Stimulated activated CD8-positive, alpha-beta memory T cell treated with anti-CD3 and anti-CD28 coated beads, Interleukin-7, amount 100 ng/mL, for 48 hours (primary cell): ENCODE data around the gene SPSB4.
A peak's percentile ranks its signal among the peaks of the same experiment; 100 is the strongest.

Experiments used
- DNase-seq, 2 donors: peaks; one replicate each; pipeline ENCODE4 v3.0.0-alpha.2; 2020; ENCODE audit warnings: low read depth in 1 of 2; ENCODE audit errors: extremely low read depth in 1 of 2

Gene SPSB4

DNA sequence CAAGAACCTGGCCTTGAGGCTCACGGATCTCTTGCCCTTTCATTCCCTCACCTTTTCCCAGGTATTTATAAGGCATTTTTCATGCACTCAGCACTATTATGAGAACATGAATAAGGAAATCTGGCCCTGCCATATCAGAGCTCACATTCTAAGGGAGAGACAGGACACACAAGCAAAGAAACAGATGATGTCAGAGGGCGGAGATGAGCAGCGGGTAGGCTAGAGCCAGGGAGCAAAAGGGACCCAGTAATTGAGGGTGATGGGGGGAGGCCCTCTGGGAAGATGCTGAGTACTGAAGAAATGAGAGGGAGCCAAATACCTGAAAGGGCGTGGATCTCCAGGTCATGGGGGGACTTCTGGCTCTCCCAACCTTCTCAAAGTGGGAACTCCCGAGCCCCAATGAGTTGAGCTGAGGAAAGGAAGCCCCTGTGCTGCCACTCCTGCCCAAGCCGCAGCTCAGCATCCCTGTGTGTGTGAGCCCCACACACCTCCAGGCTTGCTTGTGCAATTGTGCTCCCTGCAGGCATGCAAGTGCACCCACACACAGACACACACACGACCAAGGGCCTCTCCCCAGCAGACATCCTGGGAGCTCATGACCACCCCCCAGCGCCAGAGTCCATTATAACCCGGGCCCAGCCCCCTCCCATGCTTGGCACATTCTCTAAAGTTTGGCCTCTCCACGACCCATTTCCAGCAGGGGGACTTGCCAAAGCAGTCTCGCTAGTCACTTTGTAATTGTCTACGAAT is 99.1 kb downstream of the SPSB4 start:
- DNase-seq, result no peak

DNA sequence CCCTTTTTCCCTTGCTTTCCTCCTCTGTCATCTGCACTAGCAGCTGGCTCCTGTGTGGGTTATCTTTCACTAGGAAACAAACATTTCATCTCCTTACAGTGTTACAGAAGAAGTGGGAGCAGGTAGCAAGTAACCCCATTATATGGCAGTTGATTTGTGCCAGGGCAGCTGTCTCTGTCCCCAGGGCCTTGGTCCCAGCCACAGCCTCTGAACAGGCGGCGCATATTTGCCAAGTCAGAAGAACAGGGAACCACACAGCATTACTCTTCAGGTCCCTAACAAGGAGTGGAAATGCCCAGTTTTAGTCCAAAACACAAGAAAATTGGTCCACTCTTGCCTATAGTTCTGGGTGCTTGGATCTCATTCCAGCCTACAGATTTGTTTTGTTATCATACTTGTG is 99.8 kb downstream of the SPSB4 start:
- no peak for DNase-seq

DNA sequence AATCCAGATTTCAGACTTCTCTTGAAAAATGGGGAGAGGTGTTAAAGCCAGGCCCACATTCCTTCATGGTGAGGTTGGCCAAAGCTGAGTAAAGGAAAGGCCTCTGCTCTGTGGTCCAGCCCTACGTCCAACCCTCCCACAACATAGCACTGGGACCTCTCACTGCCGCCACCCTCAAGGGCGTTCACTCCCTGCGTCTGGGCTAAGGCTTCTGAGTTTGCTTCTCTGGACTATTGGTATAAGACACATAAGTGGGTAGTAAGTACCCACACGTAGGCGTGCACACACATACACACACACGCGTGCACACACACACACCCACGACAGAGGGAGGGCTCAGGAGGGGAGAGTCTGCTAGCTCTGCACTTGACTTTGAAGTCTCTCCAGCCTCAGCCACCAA is 100.3 kb downstream of the SPSB4 start:
- DNase-seq, result no peak

DNA sequence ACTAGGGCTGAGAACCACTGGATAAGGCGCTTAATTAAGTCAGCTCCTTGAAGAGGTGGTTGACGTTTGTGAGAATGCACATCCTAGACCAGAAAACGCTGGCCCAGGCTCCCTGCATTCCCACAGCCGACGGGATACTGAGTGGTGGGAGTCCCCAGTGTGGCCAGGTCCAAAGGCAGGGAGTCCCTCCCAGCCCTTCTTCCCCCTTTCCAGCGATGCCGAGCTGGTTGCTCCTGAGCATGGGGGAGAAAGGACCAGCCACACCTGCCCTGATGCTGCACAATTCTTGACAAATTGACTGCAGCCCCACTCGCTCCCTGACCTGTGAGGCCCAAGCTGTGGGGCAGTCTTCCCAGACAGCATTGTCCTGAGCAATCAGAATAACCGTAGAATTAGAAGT is 101.0 kb downstream of the SPSB4 start:
- no peak for DNase-seq

DNA sequence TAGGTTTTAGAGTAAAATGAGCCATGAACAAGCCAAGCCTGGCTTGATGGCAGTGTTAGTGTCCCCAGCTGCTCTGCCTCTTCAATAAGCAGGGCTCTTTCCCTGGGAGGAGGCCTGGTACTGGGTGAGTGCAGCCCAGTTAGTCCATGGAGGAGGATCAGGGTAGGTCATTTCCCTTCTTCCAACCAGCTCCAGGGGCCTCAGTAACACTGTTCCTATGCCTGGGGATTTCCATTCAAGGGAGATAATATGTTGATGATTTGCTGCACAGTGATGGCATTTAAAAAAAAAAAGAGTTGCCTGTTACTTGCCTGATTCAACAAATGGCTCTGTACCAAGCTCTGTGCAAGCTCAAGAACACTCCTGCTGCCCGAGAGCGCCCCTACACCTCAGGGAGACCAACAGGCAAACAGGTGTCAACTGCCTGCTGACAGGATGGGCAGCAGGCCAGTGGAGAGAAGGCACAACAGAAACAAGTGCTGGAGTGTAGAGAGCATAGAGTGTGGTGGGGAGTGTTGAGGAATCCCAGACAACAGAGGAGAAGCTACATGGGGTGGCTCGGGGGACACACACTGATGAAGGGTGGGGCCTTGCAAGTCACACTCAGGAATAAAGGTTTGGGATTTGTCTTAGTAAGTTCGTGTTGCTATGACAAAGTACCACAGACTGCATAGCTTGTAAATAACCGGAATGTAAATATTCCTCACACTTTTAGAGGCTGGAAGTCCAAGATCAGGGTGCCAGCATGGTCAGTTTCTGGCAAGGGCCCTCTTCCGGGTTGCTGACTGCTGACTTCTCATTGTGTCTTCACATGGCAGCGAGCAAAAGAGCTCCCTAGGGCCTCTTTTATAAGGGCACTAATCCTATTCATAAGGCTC is 101.9 kb downstream of the SPSB4 start:
- DNase-seq, result no peak

DNA sequence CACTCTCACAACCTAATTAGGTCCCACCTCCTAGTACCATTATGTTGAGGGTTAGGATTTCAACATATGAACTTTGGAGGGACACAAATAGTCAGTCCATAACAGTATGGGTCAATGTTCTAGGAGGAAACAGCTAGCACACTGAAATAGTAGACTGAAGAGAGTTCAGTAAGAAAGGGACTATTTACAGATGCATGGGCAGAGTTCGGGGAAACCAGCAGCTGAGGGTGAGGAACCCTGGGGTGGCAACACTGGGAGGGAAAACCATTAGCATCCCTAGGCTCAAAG is 102.5 kb downstream of the SPSB4 start:
- DNase-seq, result no peak

DNA sequence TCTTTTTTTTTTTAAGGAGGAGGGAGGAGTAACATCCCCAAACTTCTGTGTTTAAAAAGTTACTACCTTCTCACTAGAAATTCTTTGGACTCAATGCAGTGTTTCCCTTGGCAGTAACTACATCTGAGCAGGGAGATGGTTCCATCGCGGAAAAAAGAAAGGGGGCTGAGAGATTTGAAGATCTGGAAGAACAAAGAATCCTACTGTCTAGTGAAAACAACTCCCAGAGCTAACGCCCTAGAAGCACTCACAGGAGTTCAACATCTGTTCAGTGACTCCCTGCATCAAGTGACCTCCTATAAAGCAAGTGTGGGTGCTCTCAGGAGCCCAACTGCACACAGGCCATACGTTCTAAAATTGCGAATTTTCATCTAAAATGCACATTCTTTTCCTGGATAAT is 113.7 kb downstream of the SPSB4 start:
- DNase-seq, result no peak

DNA sequence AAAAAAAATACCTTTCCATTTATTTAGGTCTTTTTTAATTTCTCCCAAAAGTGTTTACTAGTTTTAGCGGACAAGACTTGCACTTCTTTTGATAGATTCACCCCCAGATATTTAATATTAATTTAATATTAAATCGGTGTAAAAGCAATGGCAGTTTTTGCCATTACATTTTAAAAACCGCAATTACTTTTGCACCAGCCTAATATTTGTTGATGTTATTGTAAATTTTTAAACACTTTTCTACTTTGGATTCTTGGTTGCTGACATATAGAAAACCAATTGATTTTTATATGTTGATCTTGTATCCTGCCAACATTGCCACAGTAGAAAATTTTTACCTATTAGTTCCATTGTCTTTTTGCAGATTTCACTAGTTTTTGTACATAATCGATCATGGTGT is 116.5 kb downstream of the SPSB4 start:
- no peak for DNase-seq

DNA sequence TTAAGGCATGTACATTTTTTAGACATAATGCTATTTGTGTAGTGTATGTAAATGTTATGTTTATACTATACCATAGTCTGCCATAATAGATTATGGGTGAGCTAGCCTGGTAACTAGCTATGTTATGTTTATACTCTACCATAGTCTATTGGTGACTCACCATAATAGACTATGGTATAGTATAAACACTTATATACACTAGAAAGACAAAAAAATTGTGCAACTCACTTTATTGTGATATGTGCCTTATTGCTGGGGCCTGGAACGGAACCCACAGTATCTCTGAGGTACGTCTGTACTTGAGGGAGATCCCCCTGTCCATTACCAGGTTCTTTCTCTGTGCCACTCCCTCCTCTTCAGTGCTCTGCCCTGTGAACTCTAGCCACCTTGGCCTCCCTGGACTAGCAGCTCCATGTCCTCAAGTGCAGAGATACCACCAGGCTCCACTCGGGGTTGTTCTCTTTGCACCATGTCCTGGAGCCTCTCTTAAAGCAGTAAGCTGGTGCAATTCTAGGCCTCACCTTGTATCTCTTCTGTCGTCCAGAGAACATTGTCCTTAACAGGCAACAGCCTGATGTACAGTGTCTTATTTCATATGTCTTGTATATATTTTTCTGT is 119.6 kb downstream of the SPSB4 start:
- no peak for DNase-seq

DNA sequence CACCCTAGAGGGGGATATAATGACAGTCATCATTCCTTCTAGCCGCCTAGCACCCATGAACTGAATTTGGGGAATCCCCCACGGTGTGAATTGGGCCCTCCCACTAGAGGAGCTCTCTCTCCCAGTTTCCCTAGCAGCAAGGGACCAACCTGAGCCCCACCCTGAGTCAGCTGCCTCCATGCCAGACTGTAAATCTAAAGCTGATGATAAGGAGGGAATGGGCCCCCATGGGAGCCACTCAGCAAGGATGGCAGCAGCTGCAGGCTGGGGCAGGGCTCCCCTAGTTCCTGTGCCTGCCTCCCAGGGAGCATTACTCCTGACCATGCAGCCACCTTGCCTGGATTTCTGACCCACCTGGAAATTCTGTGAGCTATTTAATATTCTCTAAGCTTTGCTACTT is 123.5 kb downstream of the SPSB4 start:
- DNase-seq, result no peak

DNA sequence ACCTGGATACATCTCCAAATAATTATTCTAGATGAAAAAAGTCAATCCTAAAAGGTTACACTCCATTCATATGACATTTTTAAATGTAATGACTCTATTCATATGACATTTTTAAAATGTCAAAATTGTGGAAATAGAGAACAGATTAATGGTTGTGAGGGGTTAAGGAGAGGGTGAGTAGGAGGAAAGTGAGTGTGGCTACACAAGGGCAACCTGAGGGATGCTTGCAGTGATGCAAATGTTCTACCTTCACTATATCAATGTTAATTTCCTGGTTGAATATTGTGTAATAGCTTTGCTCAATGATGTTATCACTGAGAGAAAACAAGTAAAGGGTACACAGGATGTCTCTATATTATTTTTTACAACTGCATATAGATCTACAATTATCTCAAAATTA is 125.6 kb downstream of the SPSB4 start:
- no peak for DNase-seq

DNA sequence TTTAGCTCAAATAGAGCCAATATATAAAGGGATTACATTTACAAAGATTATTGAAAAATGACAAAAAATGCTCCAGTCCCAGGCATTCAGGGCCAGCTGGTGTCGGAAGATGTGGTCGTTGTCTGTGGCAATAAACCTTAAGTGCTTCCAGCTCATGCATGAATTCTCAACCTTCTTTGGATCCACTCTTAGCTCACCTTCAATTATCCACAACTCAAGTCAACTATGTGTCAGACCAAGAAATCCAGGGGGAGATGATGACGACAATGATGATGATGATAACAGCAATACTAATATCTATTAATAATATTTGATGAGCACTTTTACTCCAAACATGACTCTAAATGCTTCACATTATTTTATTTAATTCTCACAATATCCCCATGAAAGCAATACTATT is 126.9 kb downstream of the SPSB4 start:
- no peak for DNase-seq

DNA sequence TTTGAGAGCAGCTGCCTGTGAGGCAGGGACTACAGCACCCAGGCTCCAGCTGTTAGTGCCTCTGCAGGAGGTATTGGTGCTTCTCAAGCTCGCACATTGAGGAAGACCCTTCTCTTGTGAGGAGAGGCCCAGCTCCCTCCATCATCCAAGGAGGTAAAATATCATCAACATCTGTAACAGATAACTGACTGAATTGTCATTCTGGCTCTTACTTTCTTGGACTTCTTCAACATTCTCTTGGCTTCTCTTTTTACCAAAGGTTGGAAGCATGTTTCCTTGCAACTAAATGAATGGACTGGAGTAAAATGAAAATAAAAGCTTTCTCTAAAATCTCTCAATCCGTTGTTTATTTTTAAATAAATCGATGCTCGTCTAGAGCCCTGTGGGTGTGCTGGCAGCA is 127.4 kb downstream of the SPSB4 start:
- no peak for DNase-seq

DNA sequence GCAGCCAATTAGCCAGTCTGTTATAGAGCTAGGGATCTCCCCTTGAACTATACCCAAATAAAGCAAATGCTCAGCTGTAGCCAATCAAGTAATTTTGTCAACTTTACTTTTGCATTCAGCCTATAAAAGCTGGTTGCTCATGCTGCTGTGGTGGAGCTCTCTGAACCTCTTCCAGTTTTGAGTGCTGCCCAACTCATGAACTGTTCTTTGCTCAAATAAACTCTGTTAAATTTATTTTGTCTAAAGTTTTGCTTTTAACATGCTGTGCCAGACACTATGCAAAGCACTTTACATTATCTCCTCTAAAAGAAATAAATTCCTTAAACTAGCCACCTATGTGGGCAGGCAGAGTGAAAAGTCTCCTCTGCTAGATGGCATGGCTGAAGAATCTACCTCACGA is 128.8 kb downstream of the SPSB4 start:
- no peak for DNase-seq

DNA sequence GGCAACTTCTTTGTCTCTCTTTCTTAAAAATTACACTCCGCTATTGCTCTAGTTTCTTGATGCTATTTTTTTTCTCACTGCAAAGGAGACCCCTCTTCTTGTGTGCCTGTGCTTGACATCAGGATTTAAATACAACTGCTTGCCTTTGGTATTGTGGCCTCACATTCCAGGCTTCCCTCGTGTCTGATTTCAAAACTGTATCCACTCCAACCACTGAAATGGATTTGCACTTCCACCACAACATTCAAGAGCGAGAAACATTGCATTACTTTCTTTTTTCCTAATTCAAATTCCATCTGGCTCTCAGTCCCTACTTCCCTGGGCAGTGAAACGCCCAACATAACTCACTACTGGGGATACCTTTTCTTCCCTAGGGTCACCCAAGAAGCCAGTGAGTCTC is 130.0 kb downstream of the SPSB4 start:
- no peak for DNase-seq

DNA sequence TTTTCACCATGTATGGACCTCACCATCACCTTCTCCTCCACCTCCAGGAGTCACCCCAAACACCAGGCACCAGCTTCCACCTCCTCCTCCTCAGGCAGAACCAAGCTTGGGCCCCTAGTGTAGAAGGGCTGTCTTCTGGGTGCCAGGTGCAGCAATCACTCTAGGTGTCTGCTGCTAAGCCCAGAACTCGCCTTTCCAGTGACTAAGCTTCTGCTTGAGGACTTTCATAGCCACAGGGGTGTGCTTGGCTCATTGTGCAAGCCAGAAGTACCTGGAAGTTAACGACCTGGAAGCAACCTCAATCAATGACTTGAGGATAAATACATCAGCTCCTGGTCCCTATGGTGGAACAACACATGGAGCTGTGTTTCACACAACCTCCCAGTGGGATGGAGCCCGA is 130.7 kb downstream of the SPSB4 start:
- no peak for DNase-seq

DNA sequence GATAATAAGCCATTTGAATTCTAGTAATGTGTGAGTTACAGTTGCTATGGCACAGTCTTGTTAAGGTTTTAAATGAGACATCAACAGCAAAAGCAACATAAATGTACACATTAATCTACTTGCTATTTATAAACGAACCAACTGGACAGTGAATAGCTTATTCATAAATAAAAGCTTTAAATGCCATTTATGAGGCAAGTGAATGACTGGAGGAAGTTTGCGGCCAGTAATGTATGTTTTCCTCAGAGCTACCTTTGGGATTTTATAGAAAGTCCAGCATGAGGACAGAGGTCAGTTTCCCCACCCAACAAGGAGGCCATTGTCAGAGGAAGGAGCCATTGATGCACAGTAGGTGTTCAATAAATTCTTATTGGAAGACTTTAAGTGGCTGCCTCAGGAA is 132.5 kb downstream of the SPSB4 start:
- DNase-seq, result no peak

DNA sequence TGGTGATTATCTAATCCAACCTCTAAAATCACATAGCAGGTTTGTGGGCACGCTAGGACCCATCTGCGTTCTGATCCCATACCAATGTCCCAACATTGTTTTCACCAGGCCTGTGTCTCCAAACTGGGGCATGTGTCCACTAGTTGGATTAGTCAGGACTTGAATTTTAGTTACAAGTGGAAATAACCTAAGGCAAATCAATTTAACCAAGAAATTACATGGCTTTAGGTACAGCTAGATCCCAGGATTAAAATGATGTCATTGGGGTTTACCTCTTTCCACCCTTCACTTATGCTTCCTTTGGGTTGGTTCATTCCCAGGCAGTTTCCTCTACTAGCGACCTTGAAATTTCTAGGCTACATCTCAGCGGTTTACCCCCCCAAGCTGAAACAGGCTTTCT is 133.3 kb downstream of the SPSB4 start:
- no peak for DNase-seq

DNA sequence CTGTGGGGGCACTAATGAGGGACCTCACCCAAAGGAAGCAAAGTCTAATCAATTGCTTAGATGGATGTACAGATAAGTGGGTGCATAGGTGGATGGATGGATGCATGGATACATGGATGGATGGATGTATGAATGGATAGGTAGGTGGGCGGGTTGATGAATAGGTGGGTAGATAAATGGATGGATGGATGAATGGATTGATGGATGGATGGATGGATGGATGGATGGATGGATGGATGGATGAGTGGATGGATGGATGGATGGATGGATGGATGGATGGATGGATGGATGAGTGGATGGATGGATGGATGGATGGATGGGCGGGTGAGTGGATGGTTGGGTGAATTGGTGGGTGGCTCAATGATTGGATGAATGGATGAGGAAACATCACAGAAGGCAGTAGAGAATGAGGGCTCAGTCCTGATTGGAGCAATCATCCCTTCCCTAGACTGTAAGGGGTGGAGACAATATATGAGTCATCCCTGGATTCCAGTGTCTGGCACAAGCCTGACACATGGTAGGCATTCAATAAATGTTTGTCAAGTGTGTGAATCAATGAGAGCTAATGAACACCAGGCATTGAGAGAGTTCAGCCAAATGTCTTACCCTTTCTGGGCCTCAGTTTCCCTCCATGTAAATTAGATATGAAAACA is 140.1 kb downstream of the SPSB4 start:
- no peak for DNase-seq

DNA sequence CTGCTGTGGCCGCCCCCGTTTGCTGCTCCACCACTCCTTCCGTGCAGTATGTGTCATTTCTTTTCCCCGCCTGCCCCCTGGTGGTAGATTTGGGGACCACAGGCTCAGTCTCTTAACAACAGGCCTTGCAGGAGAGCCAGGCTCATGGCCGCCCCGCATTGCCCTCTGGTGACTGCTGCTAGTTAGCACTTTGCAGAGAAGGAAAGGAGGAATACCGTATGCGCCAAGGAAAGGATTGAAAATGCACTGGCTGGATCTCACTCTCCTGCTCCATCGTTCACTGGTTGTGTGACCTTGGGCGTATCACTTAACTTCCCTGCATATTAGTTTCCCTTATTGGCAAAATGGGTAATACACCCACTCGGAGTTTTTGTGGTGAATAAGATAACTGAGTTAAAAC is 141.2 kb downstream of the SPSB4 start:
- DNase-seq, result peak; percentile 79 to 93

DNA sequence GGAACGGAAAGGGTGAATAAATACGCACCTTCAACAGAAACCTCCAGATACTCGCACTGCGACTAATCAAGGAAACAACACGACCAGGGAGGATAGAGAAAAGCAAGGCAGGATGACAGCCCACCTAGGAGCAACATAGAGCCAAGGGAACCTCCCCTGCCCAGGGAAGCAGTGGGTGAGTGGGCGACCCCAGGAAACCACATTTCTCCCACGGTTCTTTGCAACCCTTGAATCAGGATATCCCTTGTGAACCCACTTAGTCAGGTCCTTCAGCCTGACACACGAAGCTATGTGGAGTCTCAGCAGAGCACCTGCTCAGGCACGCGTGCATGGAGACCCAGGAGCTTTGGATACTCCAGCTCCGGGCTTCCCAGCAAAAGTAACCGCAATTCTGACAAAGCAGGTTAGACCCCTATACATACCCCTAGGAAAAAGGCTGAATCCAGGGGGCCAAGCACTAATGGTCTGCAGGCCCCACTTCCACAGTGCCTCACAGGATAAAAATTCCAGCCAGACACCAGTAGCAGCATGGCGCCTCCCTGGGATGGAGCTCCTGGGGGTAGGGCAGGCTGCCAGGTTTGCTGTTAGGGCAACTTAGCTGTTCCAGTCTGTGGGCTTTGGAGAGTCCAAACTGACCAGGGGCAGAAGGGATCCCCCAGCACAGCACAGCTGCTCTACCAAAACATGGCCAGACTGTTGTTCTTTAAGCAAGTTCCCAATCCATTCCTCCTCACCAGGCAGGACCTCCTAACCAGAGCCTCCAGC is 142.1 kb downstream of the SPSB4 start:
- no peak for DNase-seq
